GM21723 (cell line): ENCODE results near the gene DAPL1.
A peak's percentile ranks its signal among the peaks of the same experiment; 100 is the strongest.

ENCODE experiments used
- ATAC-seq: cut with Tn5 transposase; IDR thresholded peaks from one replicate; pipeline ENCODE4 v1.9.1; 2021; ENCODE audit warnings: mild to moderate bottlenecking, moderate library complexity; ENCODE audit not compliant: unreplicated experiment

DAPL1 gene, protein sequence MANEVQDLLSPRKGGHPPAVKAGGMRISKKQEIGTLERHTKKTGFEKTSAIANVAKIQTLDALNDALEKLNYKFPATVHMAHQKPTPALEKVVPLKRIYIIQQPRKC

DNA sequence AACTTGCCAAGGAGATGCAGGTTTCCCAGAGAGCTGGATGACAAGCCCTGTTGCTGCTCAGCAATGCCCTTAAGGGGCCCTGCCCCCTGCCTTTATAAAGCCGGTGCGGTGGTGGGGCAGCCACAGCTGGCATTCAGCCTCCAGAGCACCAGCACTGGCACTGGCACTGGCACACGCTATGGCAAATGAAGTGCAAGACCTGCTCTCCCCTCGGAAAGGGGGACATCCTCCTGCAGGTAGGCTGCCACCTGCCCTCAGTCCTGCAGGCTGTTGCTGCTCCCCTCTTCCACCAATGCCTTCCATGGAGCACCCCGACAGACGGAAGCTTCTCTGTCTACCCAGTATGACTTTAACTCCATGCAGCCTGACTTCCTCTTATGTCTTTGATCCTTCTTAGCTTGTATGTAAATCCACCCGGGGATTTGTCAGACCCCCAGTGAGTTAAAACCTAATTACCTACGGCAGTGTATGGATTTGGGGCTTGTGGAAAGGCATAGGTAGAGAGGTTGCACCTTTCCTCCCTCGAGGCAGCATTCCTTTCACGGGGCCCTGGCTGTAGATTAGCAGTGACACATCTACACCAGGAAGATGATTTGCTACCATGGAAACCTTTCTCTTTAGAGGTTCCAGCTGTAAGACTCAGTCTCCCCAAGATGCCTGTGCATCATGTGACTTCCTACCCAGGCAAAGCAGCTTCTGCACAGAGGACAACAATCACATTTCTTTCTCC, at the start of gene DAPL1:
DAPL1 (plus strand) TSS at position 123 of the 730 bp plus-strand sequence; CDS start at position 179, 56 bp downstream.
- no peak for ATAC-seq

DNA sequence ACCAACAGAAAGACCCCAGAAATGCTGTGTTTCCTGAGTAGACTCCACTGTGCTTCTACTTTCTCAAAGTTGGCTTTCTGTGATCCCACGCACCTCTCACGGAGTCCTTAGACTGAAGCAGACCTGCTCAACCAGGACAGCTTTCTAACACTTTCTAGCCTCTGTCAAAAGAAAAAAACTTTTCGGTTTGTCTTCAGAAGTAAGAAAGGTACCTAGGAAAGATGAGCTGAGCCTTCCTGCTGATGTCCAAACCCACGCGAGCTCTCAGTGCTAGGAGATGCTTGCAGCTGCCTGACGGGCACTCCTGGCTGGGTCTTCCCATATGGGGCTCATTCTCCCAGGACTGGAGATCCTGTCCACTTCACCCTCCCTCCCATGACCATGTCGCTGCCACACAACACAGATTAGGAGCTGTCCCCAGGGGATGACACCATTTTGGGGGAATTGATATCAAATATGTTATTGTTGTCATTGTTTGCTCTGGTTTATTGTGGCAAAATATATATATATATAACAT, 49.2 kb upstream of the DAPL1 start:
- ATAC-seq = no peak

DNA sequence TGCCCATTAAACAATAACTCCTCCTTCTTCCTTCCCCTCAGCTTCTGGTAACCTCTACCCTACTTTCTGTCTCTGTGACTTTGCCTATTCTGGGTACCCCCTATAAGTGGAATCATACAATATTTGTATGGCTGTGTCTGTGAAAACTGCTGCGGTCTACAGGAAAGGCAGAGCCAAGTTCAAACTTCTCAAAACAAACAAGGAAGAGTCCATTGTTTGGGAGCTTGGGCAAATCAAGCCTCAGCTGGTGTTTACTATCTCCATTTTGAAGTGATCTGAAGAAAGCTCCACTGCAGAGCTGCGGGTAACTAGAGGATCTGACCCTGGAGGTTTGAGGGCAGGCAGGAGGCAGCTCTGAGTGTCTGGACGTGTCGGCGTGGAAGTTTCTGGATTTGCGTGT, 48.6 kb upstream of the DAPL1 start:
- no peak for ATAC-seq

DNA sequence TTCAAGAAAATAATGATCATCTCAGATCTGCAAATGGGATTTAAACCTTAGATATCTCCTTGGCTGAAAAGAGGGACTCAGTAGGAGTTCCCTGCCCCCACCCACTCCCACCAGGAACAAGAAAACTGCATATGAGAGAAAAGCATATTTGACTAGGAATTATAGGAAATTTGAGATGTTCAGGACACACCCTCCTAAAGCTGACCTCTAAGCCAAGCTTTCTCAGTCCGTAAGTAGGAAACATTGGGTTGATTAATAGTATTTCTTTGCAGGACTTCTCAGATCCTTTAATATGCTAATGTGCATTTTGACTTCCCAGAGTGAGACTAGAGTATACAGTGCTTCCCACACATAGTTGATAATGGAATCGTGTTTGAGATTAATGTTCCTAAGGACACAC, 47.8 kb upstream of the DAPL1 start:
- ATAC-seq = no peak

DNA sequence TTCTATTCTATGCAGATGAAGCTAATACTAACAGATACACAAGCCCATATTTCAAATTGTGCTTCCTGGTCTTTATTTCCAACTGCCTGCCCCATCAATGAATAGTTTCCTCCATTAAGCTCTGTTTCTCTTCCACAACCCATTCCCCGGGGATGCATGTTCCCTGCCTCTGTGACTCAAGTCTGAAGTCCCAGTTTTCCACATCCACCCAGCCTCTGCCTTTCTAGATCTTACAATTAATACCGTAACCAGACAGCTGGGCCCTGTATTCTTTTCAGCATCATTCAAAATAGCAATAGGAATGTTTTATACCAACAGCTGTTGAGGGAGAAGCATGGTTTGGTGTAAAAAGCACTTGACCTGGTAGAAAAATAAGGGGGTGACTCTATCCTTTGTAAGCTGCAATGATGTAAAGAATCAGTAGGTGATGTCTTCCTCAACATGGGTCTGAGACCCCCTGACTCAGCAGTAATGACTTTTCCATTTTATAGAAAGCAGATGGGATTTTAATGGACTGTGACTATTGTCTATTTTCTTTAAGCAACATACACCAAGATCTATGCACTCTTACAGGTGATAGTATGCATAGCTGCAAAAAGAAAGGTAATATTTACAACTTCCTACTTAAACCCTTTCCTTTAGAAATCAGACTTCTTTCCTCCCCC, 46.1 kb upstream of the DAPL1 start:
- ATAC-seq = no peak

DNA sequence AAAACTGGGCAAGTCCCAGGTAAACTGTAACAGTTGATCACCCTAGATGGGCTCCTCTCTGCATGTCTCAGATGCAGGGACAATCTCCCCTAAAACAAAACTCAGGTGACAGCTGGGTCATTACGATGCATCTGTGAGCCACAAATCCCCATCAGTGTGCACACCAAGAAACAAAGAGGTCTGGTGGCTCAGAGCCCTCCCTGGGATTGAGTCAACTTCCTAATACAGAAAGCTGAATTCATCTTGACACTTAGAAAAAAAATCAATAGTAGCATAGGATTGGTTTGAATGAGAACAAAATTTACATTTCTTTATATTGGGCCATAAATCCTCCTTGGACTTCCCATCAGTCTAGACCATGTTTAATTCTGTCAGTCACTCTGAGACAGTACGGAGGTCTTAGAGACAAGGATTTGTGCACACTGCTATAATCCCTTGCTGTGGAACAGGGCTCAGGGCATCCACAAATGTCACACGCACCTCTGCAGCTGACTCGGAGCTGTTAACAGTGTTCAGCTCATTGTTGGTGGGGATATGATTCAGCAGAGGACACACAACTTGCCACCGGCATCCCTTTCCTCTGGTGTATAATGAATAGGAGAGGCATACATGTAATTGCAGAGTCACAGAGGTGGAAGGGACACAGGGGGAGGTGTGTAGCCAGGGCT, 44.5 kb upstream of the DAPL1 start:
- ATAC-seq = no peak

DNA sequence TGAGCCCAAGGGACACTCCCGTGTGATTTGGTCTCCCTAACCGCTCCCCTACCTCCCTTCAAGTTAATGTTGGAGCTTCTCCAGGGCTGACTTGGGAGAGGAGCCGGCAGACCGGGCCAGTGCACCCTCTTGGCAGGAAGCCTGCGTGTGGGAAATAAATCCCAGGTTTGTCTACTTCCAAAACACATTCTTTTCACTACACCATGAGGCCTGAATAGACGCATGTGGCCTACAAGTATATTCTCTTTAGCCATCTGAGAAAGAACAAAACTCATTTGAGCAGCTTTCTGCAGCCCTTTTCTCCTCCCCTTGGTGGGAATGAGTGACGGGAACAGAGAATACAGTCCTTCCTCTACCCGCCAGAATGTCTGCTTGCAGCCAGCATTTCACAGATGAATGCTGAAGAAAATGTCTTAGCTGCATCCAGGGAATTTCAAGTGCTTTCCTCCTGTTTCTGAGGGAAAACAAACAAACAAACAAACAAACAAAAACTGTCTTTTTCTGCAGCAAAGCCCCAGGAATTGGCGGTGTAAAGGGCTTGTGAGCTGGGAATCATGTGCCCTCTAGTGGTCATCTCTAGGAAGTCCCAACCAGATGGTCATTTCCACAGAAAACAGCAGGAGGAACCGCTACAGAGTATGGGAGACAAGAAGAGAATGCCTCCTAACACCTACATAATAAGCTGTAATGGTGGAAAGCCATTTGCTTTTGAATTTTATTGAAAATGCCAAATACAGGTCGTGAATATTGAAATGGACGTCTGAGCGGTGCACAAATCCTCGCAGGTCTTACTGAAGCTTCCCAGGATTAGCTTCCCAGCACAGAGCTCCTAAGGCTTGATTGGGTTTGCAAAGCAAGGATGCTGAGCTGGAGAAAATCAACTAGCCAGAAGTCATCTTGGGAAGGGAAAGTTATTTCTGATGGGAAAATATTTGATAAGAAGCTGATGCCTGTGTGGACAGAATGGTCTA, 41.2 kb upstream of the DAPL1 start:
- peak; percentile 89 for ATAC-seq

DNA sequence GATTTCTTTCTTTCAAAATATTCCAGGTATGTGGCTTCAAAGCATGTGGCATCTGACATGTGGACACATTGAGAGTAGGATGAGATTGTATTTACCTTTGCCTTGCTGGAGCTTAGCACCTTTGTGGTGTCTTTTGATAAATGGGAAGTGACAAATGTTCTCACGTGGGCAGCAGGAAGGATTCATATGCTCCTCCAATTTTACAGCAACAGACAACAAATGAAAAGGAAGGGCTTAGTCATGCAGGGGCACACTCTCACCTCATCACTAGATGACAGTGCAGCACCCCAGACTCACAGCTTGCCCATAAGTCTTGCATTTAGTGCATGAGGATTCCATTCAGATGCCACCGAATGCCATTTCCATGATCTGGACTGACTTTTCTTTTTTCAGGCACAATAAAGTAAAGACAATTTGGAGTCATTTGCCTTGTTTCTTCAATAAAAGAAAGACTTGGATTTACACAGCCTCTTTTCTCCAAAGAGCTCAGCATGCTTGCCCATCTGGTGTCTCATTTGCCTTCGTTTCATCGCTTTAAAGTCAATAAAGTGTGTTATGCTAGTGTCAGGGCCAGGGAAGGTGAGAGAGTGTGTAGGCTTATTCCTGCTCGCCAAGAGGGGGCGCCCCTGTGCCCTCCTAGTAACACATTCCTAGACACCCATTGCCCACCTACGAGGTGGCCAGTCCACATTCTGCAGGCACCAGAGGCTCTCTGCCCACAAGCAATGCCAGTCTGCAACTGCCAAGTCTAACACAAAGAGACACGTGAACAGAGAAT, 39.6 kb upstream of the DAPL1 start:
- ATAC-seq = no peak

DNA sequence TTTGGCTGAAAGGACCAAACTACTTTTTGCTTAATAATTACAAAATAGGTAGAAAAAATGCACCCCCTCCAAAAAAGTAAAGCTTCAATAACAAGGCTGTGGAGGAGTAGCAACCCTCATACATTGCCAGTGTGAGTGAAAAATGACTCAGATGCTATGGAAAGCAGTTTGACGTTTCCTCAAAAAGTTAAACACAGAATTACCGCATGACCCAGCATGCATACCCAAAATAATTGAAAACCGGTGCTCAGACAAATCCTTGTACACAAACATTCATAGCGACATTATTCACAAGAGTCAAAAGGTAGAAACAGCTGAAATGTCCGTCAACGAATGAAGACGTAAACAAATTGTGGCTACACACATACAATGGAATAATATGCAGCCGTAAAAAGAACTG, 38.8 kb upstream of the DAPL1 start:
- no peak for ATAC-seq

DNA sequence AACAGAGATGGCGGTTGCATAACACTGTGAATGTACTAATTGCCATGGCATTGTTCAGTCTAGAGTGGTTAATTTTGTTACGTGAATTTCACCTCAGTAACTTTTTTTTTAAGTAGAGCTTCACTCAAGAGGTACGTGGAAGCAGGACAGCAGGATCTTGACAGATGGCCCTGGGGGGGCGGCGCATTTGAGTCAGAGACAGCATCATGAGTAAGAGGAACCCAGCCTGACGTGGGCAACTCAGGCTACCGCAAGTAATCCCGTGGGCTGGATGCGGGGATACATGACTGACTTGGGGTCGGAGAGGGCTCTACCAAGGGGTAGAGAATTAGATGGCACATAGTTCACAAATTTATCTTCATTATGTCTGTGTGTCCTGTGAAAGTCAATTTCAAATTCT, 38.1 kb upstream of the DAPL1 start:
- no peak for ATAC-seq

DNA sequence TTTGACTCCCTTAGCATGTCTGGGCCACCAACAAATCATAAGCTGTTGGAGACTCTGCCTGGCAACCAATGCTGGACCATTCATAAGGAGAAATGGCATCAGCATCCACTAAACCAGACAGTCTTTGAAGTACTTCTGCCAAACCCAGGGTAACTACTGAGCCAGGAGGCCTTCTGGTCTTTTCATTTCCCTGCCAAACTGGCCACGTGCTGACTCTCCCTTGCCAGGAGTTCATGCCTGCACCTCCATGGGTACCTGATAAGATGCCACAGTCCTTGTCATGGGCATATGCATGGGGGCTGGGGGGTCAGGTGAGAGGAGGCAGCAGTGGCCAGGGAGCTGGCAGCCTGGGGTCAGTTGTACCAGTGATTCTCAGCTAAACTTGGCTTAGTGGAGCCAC, 34.2 kb upstream of the DAPL1 start:
- ATAC-seq = no peak

DNA sequence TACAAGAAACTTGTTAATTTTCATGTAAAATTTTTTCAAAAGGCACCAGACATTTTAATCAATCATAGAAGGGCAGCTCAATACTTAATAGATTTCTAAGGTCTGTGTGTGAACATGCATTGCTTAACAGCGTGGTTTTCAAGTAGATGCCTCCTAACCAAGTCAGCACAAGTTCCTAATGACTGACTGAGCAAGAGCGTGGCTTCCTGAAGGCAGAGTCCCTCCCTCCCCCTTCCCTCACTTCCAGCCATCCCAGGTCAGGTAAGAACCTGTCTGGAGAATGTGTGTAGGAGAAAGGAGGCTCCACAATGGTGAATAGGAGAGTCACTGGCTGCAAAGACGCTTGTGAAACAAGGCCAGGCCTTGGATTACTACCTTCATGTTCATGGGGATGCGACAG, 33.5 kb upstream of the DAPL1 start:
- no peak for ATAC-seq

DNA sequence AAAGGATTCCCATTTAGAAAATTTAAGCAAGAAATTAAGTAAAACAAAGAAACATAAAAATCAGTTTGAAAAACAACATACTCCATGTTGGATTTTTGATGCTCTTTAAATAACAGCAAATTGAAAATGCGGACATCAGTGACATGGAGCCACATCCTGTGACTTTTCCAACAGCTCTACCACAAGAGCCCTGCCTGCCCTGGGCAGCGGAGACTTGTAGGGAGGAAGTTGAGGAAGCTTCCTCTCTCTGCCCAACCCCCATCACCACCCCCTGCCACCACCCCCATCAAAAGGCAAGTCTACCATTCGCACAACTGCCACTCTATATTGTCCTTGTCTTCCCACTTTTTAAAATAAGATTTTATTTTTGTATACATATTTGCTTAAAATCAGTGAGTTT, 32.8 kb upstream of the DAPL1 start:
- no peak for ATAC-seq

DNA sequence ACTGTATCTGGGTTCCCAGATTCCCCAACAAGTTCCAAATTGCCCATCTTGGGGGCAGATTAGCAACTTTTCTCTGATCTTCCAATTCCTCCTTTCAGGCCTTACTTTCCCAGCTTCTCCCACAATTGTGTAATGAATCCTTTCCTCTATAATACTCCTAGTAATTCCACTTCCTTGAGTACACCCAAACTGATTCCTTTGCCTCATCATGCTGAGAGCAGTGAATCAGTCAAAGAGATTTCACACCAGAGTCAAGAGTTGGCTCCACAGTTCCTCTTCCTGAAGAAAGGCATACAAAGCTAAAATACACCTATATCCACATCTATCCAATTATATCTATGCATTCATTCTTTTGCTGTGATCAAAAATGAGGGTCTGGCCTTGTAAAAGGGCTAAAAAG, 28.6 kb upstream of the DAPL1 start:
- ATAC-seq = no peak

DNA sequence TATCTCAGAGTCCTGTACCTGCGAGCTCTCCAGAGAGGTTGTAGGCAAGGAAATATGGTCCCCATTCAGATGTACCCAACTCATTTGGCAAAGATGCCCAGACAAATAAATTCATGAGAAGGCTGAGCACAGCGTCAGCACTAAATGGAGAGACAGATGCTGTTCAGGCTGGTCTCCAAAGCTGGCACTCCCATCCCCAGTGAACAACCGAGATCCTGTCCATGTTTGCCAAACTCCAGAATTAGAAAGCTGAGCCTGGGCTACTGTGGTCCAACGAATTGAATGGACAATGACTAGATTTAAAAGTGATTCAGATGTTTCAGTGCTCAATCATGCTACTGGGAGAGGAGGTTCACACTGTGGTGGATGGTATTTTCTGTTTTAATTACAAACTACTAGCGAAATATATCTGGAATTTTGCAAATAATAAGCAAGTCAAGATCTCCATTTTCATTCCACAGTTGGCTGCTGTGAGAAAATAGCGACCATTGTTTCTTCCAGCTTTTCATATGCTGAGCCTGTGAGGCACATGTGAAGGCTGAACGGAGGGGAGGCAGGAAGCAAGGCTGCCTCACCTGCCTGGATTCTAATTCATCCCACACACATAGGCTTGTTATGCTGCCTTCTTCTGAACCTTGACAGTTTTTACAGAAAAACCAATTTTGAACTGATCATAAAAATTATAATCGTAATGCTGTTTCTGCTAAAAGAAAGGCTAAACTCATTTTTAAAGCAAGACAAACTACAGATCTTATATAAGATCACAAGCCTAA, 22.6 kb upstream of the DAPL1 start:
- no peak for ATAC-seq

DNA sequence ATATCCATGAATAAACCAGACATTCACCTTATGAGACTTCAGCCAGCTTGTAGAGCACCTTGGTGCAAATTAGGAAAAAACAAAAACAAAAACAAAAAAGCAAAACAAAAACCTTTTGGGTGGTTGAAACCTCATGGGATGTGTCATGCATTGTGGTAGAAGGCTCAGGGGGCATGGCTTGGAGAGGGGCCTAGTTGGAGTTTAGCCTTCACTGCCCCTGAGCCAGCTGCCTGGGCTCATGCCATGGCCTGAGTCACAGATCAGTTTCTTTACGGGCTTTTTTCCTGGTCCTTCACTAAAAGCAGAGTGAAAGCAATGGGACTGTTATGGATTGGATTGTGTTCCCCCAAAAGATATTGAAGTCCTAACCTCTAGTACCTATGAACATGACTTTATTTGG, 22.0 kb upstream of the DAPL1 start:
- no peak for ATAC-seq

DNA sequence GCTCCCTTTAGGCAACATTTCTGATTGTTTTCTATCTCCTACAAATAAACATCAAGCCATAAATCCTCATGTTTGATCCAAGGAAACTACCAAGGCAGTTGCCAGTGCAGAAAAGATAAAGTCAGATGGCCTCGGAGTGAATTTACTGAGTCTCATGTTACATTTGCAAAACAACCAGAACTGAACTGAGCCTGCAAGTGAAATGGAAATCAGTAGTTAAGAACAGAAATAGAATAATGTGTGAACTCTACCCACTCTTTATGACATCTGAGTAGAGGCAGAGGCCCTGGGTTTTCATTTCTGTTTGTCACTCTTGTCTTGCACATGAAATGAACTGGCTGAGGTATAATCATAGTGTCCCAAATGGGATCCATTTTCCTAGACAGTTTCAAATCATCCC, 20.4 kb upstream of the DAPL1 start:
- no peak for ATAC-seq

DNA sequence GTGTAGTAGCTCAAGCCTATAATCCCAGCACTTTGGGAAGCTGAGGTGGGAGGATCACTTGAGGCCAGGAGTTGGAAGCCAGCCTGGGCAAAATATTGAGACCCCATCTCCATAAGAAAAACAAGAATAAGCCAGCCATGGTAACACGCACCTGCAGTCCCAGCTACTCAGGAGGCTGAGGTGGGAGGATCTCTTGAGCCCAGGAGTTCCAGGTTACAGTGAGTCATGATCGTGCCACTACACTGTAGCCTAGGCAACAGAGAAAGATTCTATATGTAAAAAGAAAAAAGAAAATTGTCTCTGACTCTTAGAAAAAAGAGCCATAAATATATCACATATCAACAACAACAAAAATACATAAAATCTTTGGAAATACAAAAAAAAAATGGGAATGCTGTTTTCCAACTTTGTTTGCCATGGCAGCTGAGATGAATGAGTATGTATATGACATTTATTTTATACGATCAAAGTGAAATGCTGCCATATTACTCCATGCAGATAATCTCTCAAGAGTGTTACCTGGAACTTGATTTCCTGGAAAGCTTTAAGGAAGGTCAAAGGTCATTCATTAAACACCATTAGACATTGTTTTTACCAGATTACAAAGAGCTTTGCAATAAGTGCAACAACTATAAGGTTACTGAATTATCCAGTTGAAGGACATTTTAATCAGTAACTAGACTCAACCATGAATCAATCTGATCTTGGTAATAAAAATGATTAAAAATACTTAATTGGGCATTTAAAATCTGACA, 19.7 kb upstream of the DAPL1 start:
- ATAC-seq = no peak
